Neural cell (in vitro differentiated cells): ENCODE measurements around the gene DEDD.

ENCODE experiments used
- TAF1 ChIP-seq: IDR thresholded peaks from 2 replicates; pipeline ENCODE4 v1.6.1; 2012; ENCODE audit warnings: low read depth
- TF ChIP-seq, protein P1 (sequence below): fragments of 450-650 bp; IDR thresholded peaks from 2 replicates; pipeline ENCODE4 v1.5.1; 2014; ENCODE audit warnings: antibody characterized with exemption, mild to moderate bottlenecking, moderate library complexity; ENCODE audit not compliant: poor library complexity, severe bottlenecking

DNA sequence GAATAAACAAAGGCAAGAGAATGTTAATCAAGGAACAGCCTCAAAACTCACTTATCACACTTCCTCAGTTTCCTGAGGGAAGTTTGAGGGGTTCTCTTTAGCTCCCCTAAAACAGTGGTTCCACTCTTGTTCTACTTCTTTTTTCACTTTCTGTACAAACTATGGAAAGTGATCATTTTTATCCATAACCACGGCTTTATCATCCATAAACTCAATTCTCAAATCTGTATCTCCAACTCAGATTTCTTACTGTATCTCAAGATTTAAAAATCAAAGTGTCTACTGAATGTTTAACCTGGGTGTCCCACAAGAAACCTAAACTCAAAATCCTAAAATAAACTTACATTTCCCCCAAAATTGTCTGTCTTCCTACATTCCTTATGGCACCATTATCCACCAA is 18.6 kb downstream of the DEDD start:
- TF ChIP-seq, protein P1, sequence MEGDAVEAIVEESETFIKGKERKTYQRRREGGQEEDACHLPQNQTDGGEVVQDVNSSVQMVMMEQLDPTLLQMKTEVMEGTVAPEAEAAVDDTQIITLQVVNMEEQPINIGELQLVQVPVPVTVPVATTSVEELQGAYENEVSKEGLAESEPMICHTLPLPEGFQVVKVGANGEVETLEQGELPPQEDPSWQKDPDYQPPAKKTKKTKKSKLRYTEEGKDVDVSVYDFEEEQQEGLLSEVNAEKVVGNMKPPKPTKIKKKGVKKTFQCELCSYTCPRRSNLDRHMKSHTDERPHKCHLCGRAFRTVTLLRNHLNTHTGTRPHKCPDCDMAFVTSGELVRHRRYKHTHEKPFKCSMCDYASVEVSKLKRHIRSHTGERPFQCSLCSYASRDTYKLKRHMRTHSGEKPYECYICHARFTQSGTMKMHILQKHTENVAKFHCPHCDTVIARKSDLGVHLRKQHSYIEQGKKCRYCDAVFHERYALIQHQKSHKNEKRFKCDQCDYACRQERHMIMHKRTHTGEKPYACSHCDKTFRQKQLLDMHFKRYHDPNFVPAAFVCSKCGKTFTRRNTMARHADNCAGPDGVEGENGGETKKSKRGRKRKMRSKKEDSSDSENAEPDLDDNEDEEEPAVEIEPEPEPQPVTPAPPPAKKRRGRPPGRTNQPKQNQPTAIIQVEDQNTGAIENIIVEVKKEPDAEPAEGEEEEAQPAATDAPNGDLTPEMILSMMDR: no peak
- TF ChIP-seq TAF1: no peak
